Endodermal cell (in vitro differentiated cells): Measurements from ENCODE around the gene MEPE. TPM values are rescaled to one million over a fixed set of nuclear protein-coding genes. Genes with fewer than 3 reads are reported as not detected.

Source experiments
- DNase-seq: peaks from one replicate; pipeline ENCODE4 v3.0.0-alpha.2; 2017
- H3K27ac ChIP-seq: 2 replicates; pipeline ENCODE4 v1.5.1; 2013; ENCODE audit warnings: mild to moderate bottlenecking, low read depth, low read length, moderate library complexity
- H3K27me3 ChIP-seq: 2 replicates; pipeline ENCODE4 v1.6.1; 2013; ENCODE audit warnings: mild to moderate bottlenecking, low read length, moderate library complexity; ENCODE audit not compliant: insufficient read depth, control insufficient read depth, poor library complexity, severe bottlenecking
- H3K36me3 ChIP-seq: 2 replicates; pipeline ENCODE4 v1.7.0; 2013; ENCODE audit warnings: mild to moderate bottlenecking, low read length, moderate library complexity; ENCODE audit not compliant: control insufficient read depth, insufficient read depth
- H3K4me1 ChIP-seq: one replicate; pipeline ENCODE4 v1.7.0; 2013; ENCODE audit warnings: low read length; ENCODE audit not compliant: control insufficient read depth, insufficient read depth
- H3K4me3 ChIP-seq: 2 replicates; pipeline ENCODE4 v1.5.1; 2013; ENCODE audit warnings: mild to moderate bottlenecking, low read length, moderate library complexity
- H3K9ac ChIP-seq: 2 replicates; pipeline ENCODE4 v1.6.1; 2013; ENCODE audit warnings: mild to moderate bottlenecking, low read length, moderate library complexity; ENCODE audit not compliant: poor library complexity, severe bottlenecking; ENCODE audit errors: extremely low read depth
- H3K9me3 ChIP-seq: 2 replicates; pipeline ENCODE4 v1.6.1; 2013; ENCODE audit warnings: mild to moderate bottlenecking, low read length, moderate library complexity; ENCODE audit not compliant: control insufficient read depth
- H3K27ac Mint-ChIP-seq: 2 replicates; pipeline ENCODE4 v1.8.0; 2020; ENCODE audit warnings: mixed read lengths
- H3K27me3 Mint-ChIP-seq: 2 replicates; pipeline ENCODE4 v1.8.0; 2021; ENCODE audit warnings: mild to moderate bottlenecking, mixed read lengths; ENCODE audit not compliant: insufficient read depth
- H3K36me3 Mint-ChIP-seq: 2 replicates; pipeline ENCODE4 v1.8.0; 2020; ENCODE audit warnings: low read depth, mixed read lengths
- H3K4me1 Mint-ChIP-seq: 2 replicates; pipeline ENCODE4 v1.8.0; 2020; ENCODE audit warnings: mixed read lengths
- H3K4me3 Mint-ChIP-seq: 2 replicates; pipeline ENCODE4 v1.8.0; 2020; ENCODE audit warnings: mild to moderate bottlenecking, moderate library complexity, mixed read lengths
- H3K9me3 Mint-ChIP-seq: 2 replicates; pipeline ENCODE4 v1.8.0; 2020; ENCODE audit warnings: mild to moderate bottlenecking, mixed read lengths
- CTCF ChIP-seq: fragments of 200-600 bp; sonication (generic); conservative IDR thresholded peaks from 2 replicates; pipeline ENCODE4 v1.5.0; 2021; ENCODE audit warnings: antibody characterized with exemption, mild to moderate bottlenecking
- WGBS, 2 experiments: methylation state at CpG; one replicate each; pipeline versions ENCODE4 v1.1.5 to v1.1.7; 2013; ENCODE audit warnings: missing lambda C conversion rate in 2 of 2, mixed read lengths in 1 of 2; ENCODE audit not compliant: insufficient coverage in 1 of 2, insufficient read length in 1 of 2; 5-methylcytosine and 5-hydroxymethylcytosine counted together
- total RNA-seq, 2 donors: library from RNA; stranded (reverse); fragmentation: NEBNext Ultra II Directional in 1 of 2; extraction: Animal tissue kit (Norgen Biotek cat#: 25700) in 1 of 2; gene quantifications; 2 replicates in 1 of 2; 3 replicates in 1 of 2; pipeline ENCODE4 v1.2.1, GENCODE V29; 2021

MEPE gene
- total RNA-seq, 2 donors from 2014 or later, result 0.37 to 0.89 TPM

GRCh38 chr4:87857789-87858188 is 25.0 kb downstream of the MEPE start:
- Histone ChIP-seq H3K36me3 (no peaks in the 10 kb centered on the region), H3K27ac (no peak overlapping the region), H3K27me3 (no peaks in the 10 kb centered on the region), H3K4me1 (peaks cover 2% of the 10 kb centered on the region), H3K4me3 (no peak overlapping the region), H3K9me3 (peaks cover 7% of the 10 kb centered on the region), H3K9ac (no peak overlapping the region)
- no peak overlapping the region for H3K4me3 Mint-ChIP-seq
- 59 to 94% methylated on average over 3 to 5 of the region's 5 CpGs for WGBS, 2 experiments
- H3K36me3 Mint-ChIP-seq, result peaks cover 9% of the 10 kb centered on the region
- peaks cover 8% of the 10 kb centered on the region for H3K9me3 Mint-ChIP-seq
- TF ChIP-seq CTCF, result no peak
- H3K27ac Mint-ChIP-seq, result no peak overlapping the region
- peaks cover 22% of the 10 kb centered on the region for H3K4me1 Mint-ChIP-seq
- no peak for DNase-seq
- H3K27me3 Mint-ChIP-seq, result peaks cover 3% of the 10 kb centered on the region

GRCh38 chr4:87862236-87862635 is 29.5 kb downstream of the MEPE start:
- Histone ChIP-seq H3K36me3 (no peaks in the 10 kb centered on the region), H3K9me3 (peaks cover 22% of the 10 kb centered on the region), H3K4me1 (peaks cover 8% of the 10 kb centered on the region), H3K27me3 (no peaks in the 10 kb centered on the region), H3K27ac (no peak overlapping the region), H3K4me3 (no peak overlapping the region), H3K9ac (no peak overlapping the region)
- DNase-seq, result no peak
- Mint-ChIP-seq H3K27me3 (peaks cover 3% of the 10 kb centered on the region), H3K36me3 (peaks cover 13% of the 10 kb centered on the region), H3K27ac (no peak overlapping the region), H3K4me3 (no peak overlapping the region), H3K4me1 (peaks cover 24% of the 10 kb centered on the region), H3K9me3 (peaks cover 30% of the 10 kb centered on the region)
- TF ChIP-seq CTCF, result no peak
- 97 to 100% methylated on average over 1 to 2 of the region's 2 CpGs for WGBS, 2 experiments

GRCh38 chr4:87863486-87863885 is 30.7 kb downstream of the MEPE start:
- H3K4me1 ChIP-seq, result peaks cover 6% of the 10 kb centered on the region
- no peaks in the 10 kb centered on the region for H3K27me3 ChIP-seq
- no peak for DNase-seq
- no peaks in the 10 kb centered on the region for H3K36me3 ChIP-seq
- Mint-ChIP-seq H3K4me1 (peaks cover 27% of the 10 kb centered on the region), H3K9me3 (peaks cover 32% of the 10 kb centered on the region), H3K4me3 (no peak overlapping the region), H3K27me3 (peaks cover 3% of the 10 kb centered on the region), H3K27ac (no peak overlapping the region), H3K36me3 (peaks cover 13% of the 10 kb centered on the region)
- 85 to 87% methylated on average over 9 to 23 of the region's 23 CpGs for WGBS, 2 experiments
- TF ChIP-seq CTCF, result no peak
- H3K9ac ChIP-seq, result no peak overlapping the region
- H3K4me3 ChIP-seq, result no peak overlapping the region
- peaks cover 22% of the 10 kb centered on the region for H3K9me3 ChIP-seq
- no peak overlapping the region for H3K27ac ChIP-seq
